ENCODE results near the gene URB2.

The URB2 gene

GRCh38 chr1:229664133-229664689 is 38.2 kb downstream of the URB2 start:
- ChIA-PET CTCF (no interaction called here), POLR2A (ENCODE audit: low non-redundant PET) (interaction anchor here (0.7 kb wide), 1 partner anchor 9 kb away, joined by 3 read pairs; no protein-coding TSS in a partner anchor)
- DNase-seq (ENCODE audit: low spot score): peak; percentile 81
- peak overlapping the region; percentile 39; the same call in 1 of the 2 replicates for H3K27ac ChIP-seq
- TF ChIP-seq CTCF (conservative IDR thresholded peaks at IDR 0.05; ENCODE audit: low read depth): no peak

DNA sequence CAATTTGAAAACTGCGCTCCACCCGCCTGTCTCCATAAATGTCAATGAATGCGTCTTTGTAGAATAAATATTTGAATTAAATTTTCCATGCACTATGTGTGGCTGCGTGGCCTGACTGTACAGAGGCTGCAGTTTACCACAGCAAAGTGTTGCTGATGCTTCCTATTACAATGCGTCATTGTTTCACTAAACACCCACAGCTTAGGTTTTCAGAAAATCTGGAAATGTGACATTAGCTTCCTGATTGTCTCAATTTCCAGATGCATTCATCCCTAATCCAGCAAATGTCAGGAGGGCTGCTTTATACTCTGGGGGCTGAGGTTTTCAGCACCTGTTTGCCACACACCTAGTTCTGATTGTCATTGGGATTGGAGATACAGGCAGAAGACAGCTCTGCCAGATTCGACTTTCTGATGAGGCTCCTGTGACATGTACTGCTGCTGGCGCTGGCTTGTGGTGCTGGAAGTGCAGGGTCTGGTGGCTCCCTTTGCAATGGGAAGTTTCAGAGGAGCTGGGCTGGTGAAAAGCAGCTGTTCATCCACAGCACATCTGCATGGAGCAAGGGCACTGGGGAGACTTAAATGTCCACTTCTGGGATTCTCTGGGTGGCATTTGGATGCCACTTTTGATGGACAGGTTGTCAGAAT is 40.0 kb downstream of the URB2 start:
- ChIA-PET CTCF (no interaction called here), POLR2A (ENCODE audit: low non-redundant PET) (no interaction called here)
- no peak for TF ChIP-seq CTCF (conservative IDR thresholded peaks at IDR 0.05; ENCODE audit: low read depth)
- DNase-seq (ENCODE audit: low spot score): no peak
- no peak overlapping the region for H3K27ac ChIP-seq

GRCh38 chr1:229666585-229666984 is 40.5 kb downstream of the URB2 start:
- H3K27ac ChIP-seq: no peak overlapping the region
- no peak for DNase-seq (ENCODE audit: low spot score)
- TF ChIP-seq CTCF (conservative IDR thresholded peaks at IDR 0.05; ENCODE audit: low read depth): no peak
- ChIA-PET POLR2A (ENCODE audit: low non-redundant PET) (no interaction called here), CTCF (interaction anchor here (1.0 kb wide), 1 partner anchor 445 kb away, joined by 3 read pairs; no protein-coding TSS in a partner anchor)

DNA sequence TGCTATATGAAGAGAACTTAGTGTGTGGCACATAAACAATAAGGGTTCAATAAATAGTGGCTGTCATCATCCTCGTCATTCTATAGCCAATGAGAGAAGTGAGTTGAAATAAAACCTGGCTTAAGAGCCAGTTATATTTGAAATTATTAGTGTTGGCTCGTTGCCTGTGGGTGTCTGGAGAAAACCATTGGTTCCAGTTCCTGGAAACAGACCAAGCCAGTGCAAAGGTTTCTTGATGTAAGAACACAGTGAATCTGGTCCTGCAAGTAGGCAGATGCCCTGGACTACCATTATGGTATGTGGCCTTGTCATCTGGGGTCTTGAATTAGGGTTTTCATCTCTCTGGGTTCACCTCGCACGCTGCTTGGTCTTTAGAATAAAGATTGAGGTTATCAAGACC is 43.3 kb downstream of the URB2 start:
- CTCF ChIA-PET: no interaction called here
- TF ChIP-seq CTCF (conservative IDR thresholded peaks at IDR 0.05; ENCODE audit: low read depth): no peak
- no peak overlapping the region for H3K27ac ChIP-seq
- POLR2A ChIA-PET (ENCODE audit: low non-redundant PET): no interaction called here
- no peak for DNase-seq (ENCODE audit: low spot score)

- CTCF ChIA-PET: interaction anchor here (0.6 kb wide), 2 partner anchors 10 to 639 kb away, joined by 3 read pairs; no protein-coding TSS in a partner anchor
- TF ChIP-seq CTCF (conservative IDR thresholded peaks at IDR 0.05; ENCODE audit: low read depth): no peak
- POLR2A ChIA-PET (ENCODE audit: low non-redundant PET): interaction anchor here (0.6 kb wide), 1 partner anchor 398 kb away, joined by 3 read pairs; no protein-coding TSS in a partner anchor
- H3K27ac ChIP-seq: no peak overlapping the region
- no peak for DNase-seq (ENCODE audit: low spot score)
These were observed 45.3 kb downstream of the URB2 start for GRCh38 chr1:229671310-229671709.

DNA sequence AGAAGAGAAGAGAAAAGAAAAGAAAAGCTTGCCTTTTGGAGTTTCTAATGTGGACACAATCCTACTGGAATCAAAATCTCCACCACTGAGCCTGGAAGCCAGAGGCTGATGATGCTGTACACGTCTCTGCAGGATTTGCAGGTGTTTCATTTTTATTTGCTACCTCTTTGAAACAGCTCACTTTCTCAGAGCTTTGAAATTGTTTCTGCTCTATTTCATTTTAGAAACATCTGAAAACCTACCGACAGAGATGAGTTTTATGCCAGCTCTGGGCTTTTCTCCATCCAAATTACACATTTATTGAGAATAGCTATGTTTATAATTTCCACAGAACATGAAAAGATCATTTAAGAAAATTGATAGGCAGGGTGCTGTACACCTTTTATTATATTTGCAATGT is 46.2 kb downstream of the URB2 start:
- no peak for TF ChIP-seq CTCF (conservative IDR thresholded peaks at IDR 0.05; ENCODE audit: low read depth)
- H3K27ac ChIP-seq: no peak overlapping the region
- CTCF ChIA-PET: no interaction called here
- DNase-seq (ENCODE audit: low spot score): no peak
- POLR2A ChIA-PET (ENCODE audit: low non-redundant PET): no interaction called here
